ENCODE measurements around the gene PSME4.

The PSME4 gene

GRCh38 chr2:54012538-54013141 lies 41.8 kb upstream of the PSME4 start:
- Histone ChIP-seq H3K27me3 (ENCODE audit: insufficient read depth, poor library complexity, severe bottlenecking) (no peaks in the 10 kb centered on the region), H3K4me3 (replicated peaks; ENCODE audit: insufficient read depth, low read length) (no peak overlapping the region), H3K27ac (replicated peaks) (no peak overlapping the region)
- no peak for DNase-seq (ENCODE audit: low read depth in 1 of 2, low spot score in 1 of 2)
- no peak for TF ChIP-seq CTCF (IDR thresholded peaks at IDR 0.05; ENCODE audit: insufficient read depth, low read length)
- no peak for TF ChIP-seq SPI1 (IDR thresholded peaks at IDR 0.05; ENCODE audit: borderline replicate concordance, low read depth)
- no peak for TF ChIP-seq REST (IDR thresholded peaks at IDR 0.05; ENCODE audit: insufficient replicate concordance, low read depth)
- TF ChIP-seq GABPA (IDR thresholded peaks at IDR 0.05; ENCODE audit: low read depth) = no peak
- TF ChIP-seq POLR2AphosphoS5 (IDR thresholded peaks at IDR 0.05; ENCODE audit: low read depth) = no peak

- no peak overlapping the region for H3K4me3 ChIP-seq (replicated peaks; ENCODE audit: insufficient read depth, low read length)
- no peaks in the 10 kb centered on the region for H3K27me3 ChIP-seq (ENCODE audit: insufficient read depth, poor library complexity, severe bottlenecking)
- no peak overlapping the region for H3K27ac ChIP-seq (replicated peaks)
- DNase-seq (ENCODE audit: low read depth in 1 of 2, low spot score in 1 of 2) = no peak
- TF ChIP-seq CTCF (IDR thresholded peaks at IDR 0.05; ENCODE audit: insufficient read depth, low read length) (no peak), REST (IDR thresholded peaks at IDR 0.05; ENCODE audit: insufficient replicate concordance, low read depth) (no peak), POLR2AphosphoS5 (IDR thresholded peaks at IDR 0.05; ENCODE audit: low read depth) (no peak), SPI1 (IDR thresholded peaks at IDR 0.05; ENCODE audit: borderline replicate concordance, low read depth) (no peak), GABPA (IDR thresholded peaks at IDR 0.05; ENCODE audit: low read depth) (no peak)
These were observed 38.8 kb upstream of the PSME4 start for GRCh38 chr2:54009549-54009948.

GRCh38 chr2:54008439-54008838 lies 37.6 kb upstream of the PSME4 start:
- TF ChIP-seq CTCF (IDR thresholded peaks at IDR 0.05; ENCODE audit: insufficient read depth, low read length) = no peak
- TF ChIP-seq POLR2AphosphoS5 (IDR thresholded peaks at IDR 0.05; ENCODE audit: low read depth) = no peak
- TF ChIP-seq GABPA (IDR thresholded peaks at IDR 0.05; ENCODE audit: low read depth) = no peak
- no peak for TF ChIP-seq REST (IDR thresholded peaks at IDR 0.05; ENCODE audit: insufficient replicate concordance, low read depth)
- no peak for TF ChIP-seq SPI1 (IDR thresholded peaks at IDR 0.05; ENCODE audit: borderline replicate concordance, low read depth)

More at GRCh38 chr2:54008439-54008838, 37.6 kb upstream of the PSME4 start:
- Histone ChIP-seq H3K27ac (replicated peaks) (no peak overlapping the region), H3K27me3 (ENCODE audit: insufficient read depth, poor library complexity, severe bottlenecking) (no peaks in the 10 kb centered on the region), H3K4me3 (replicated peaks; ENCODE audit: insufficient read depth, low read length) (no peak overlapping the region)
- DNase-seq (ENCODE audit: low read depth in 1 of 2, low spot score in 1 of 2) = no peak
